Measurements from ENCODE around the gene BACH1.
"Not testable (repeated sequence)": the region's sequence is repeated elsewhere in the genome, so short reads cannot be mapped to it uniquely, and the experiment has no call there.

The BACH1 gene

GRCh38 chr21:29271927-29272333, 26.8 kb upstream of the BACH1 start:
- H3K36me3 ChIP-seq (ENCODE audit: low read depth): no peaks in the 10 kb centered on the region
- no peaks in the 10 kb centered on the region for H3K4me1 ChIP-seq (ENCODE audit: insufficient read depth, poor library complexity, severe bottlenecking)
- no peaks in the 10 kb centered on the region for H3K9me3 ChIP-seq (ENCODE audit: severe bottlenecking)
- no peak for ATAC-seq (ENCODE audit: low read depth)
- H3K27ac ChIP-seq (ENCODE audit: poor library complexity, severe bottlenecking): no peak overlapping the region
- TF ChIP-seq CTCF (IDR thresholded peaks at IDR 0.05; ENCODE audit: poor library complexity, severe bottlenecking): no peak
- no peaks in the 10 kb centered on the region for H3K27me3 ChIP-seq (ENCODE audit: insufficient read depth, poor library complexity, severe bottlenecking)
- no peak overlapping the region for H3K4me3 ChIP-seq (ENCODE audit: severe bottlenecking)
- no peak for DNase-seq (ENCODE audit: low spot score)

- no peak for DNase-seq (ENCODE audit: low spot score)
- no peak for TF ChIP-seq CTCF (IDR thresholded peaks at IDR 0.05; ENCODE audit: poor library complexity, severe bottlenecking)
- no peaks in the 10 kb centered on the region for H3K36me3 ChIP-seq (ENCODE audit: low read depth)
- no peaks in the 10 kb centered on the region for H3K27me3 ChIP-seq (ENCODE audit: insufficient read depth, poor library complexity, severe bottlenecking)
- no peak overlapping the region for H3K27ac ChIP-seq (ENCODE audit: poor library complexity, severe bottlenecking)
- ATAC-seq (ENCODE audit: low read depth): no peak
- H3K4me3 ChIP-seq (ENCODE audit: severe bottlenecking): no peak overlapping the region
- H3K9me3 ChIP-seq (ENCODE audit: severe bottlenecking): no peaks in the 10 kb centered on the region
- H3K4me1 ChIP-seq (ENCODE audit: insufficient read depth, poor library complexity, severe bottlenecking): no peaks in the 10 kb centered on the region
Measured at GRCh38 chr21:29277442-29277841, 21.3 kb upstream of the BACH1 start.

GRCh38 chr21:29279558-29279957, 19.2 kb upstream of the BACH1 start:
- DNase-seq (ENCODE audit: low spot score) (no peak), ATAC-seq (ENCODE audit: low read depth) (no peak)
- no peaks in the 10 kb centered on the region for H3K27me3 ChIP-seq (ENCODE audit: insufficient read depth, poor library complexity, severe bottlenecking)
- TF ChIP-seq CTCF (IDR thresholded peaks at IDR 0.05; ENCODE audit: poor library complexity, severe bottlenecking): no peak
- no peak overlapping the region for H3K4me3 ChIP-seq (ENCODE audit: severe bottlenecking)
- no peaks in the 10 kb centered on the region for H3K9me3 ChIP-seq (ENCODE audit: severe bottlenecking)
- H3K36me3 ChIP-seq (ENCODE audit: low read depth): no peaks in the 10 kb centered on the region
- no peaks in the 10 kb centered on the region for H3K4me1 ChIP-seq (ENCODE audit: insufficient read depth, poor library complexity, severe bottlenecking)
- no peak overlapping the region for H3K27ac ChIP-seq (ENCODE audit: poor library complexity, severe bottlenecking)

GRCh38 chr21:29281801-29282200, 16.9 kb upstream of the BACH1 start:
- not testable (repeated sequence) for H3K36me3 ChIP-seq (ENCODE audit: low read depth); H3K4me1 ChIP-seq (ENCODE audit: insufficient read depth, poor library complexity, severe bottlenecking); H3K9me3 ChIP-seq (ENCODE audit: severe bottlenecking); DNase-seq (ENCODE audit: low spot score); H3K4me3 ChIP-seq (ENCODE audit: severe bottlenecking); H3K27me3 ChIP-seq (ENCODE audit: insufficient read depth, poor library complexity, severe bottlenecking); H3K27ac ChIP-seq (ENCODE audit: poor library complexity, severe bottlenecking); ATAC-seq (ENCODE audit: low read depth)

GRCh38 chr21:29287383-29287782, 11.3 kb upstream of the BACH1 start:
- ATAC-seq (ENCODE audit: low read depth) (no peak), DNase-seq (ENCODE audit: low spot score) (no peak)
- peaks cover 5% of the 10 kb centered on the region for H3K4me1 ChIP-seq (ENCODE audit: insufficient read depth, poor library complexity, severe bottlenecking)
- peak overlapping the region; percentile 13 for H3K27ac ChIP-seq (ENCODE audit: poor library complexity, severe bottlenecking)
- no peaks in the 10 kb centered on the region for H3K27me3 ChIP-seq (ENCODE audit: insufficient read depth, poor library complexity, severe bottlenecking)
- H3K36me3 ChIP-seq (ENCODE audit: low read depth): no peaks in the 10 kb centered on the region
- H3K4me3 ChIP-seq (ENCODE audit: severe bottlenecking): no peak overlapping the region
- no peaks in the 10 kb centered on the region for H3K9me3 ChIP-seq (ENCODE audit: severe bottlenecking)
- TF ChIP-seq CTCF (IDR thresholded peaks at IDR 0.05; ENCODE audit: poor library complexity, severe bottlenecking): no peak

Data from RWPE2 (cell line).